ENCODE measurements around the gene AATK.

AATK gene

GRCh38 chr17:81176666-81177065, 10.6 kb upstream of the AATK start:
- H3K36me3 ChIP-seq (ENCODE audit: insufficient read depth, low read length) = no peaks in the 10 kb centered on the region
- H3K4me3 ChIP-seq (ENCODE audit: low read depth in 1 of 2, low read length in 2 of 2) = no peak overlapping the region
- H3K27ac ChIP-seq (ENCODE audit: low read depth, low read length) = no peak overlapping the region
- no peaks in the 10 kb centered on the region for H3K9me3 ChIP-seq (ENCODE audit: low read length)
- H3K4me1 ChIP-seq (ENCODE audit: insufficient read depth, low read length) = no peaks in the 10 kb centered on the region
- no peak overlapping the region for H3K9ac ChIP-seq (ENCODE audit: low read length)
- H3K27me3 ChIP-seq (ENCODE audit: control insufficient read depth in 1 of 2, insufficient read depth in 2 of 2, low read length in 2 of 2) = no peaks in the 10 kb centered on the region

- no peaks in the 10 kb centered on the region for H3K9me3 ChIP-seq (ENCODE audit: low read length)
- H3K36me3 ChIP-seq (ENCODE audit: insufficient read depth, low read length) = no peaks in the 10 kb centered on the region
- no peak overlapping the region for H3K4me3 ChIP-seq (ENCODE audit: low read depth in 1 of 2, low read length in 2 of 2)
- H3K9ac ChIP-seq (ENCODE audit: low read length) = no peak overlapping the region
- no peak overlapping the region for H3K27ac ChIP-seq (ENCODE audit: low read depth, low read length)
- H3K4me1 ChIP-seq (ENCODE audit: insufficient read depth, low read length) = no peaks in the 10 kb centered on the region
- H3K27me3 ChIP-seq (ENCODE audit: control insufficient read depth in 1 of 2, insufficient read depth in 2 of 2, low read length in 2 of 2) = peaks cover 0 to 5% of the 10 kb centered on the region in 2 donors
These were observed 7.7 kb upstream of the AATK start for GRCh38 chr17:81173762-81174155.

GRCh38 chr17:81173052-81173761, 7.2 kb upstream of the AATK start:
- Histone ChIP-seq H3K4me1 (ENCODE audit: insufficient read depth, low read length) (no peaks in the 10 kb centered on the region), H3K9me3 (ENCODE audit: low read length) (no peaks in the 10 kb centered on the region), H3K4me3 (ENCODE audit: low read depth in 1 of 2, low read length in 2 of 2) (no peak overlapping the region), H3K36me3 (ENCODE audit: insufficient read depth, low read length) (no peaks in the 10 kb centered on the region), H3K9ac (ENCODE audit: low read length) (no peak overlapping the region), H3K27me3 (ENCODE audit: control insufficient read depth in 1 of 2, insufficient read depth in 2 of 2, low read length in 2 of 2) (peaks cover 0 to 5% of the 10 kb centered on the region in 2 donors), H3K27ac (ENCODE audit: low read depth, low read length) (no peak overlapping the region)

- Histone ChIP-seq H3K4me3 (ENCODE audit: low read depth in 1 of 2, low read length in 2 of 2) (no peak overlapping the region), H3K36me3 (ENCODE audit: insufficient read depth, low read length) (no peaks in the 10 kb centered on the region), H3K9me3 (ENCODE audit: low read length) (no peaks in the 10 kb centered on the region), H3K27me3 (ENCODE audit: control insufficient read depth in 1 of 2, insufficient read depth in 2 of 2, low read length in 2 of 2) (peaks cover 0 to 15% of the 10 kb centered on the region in 2 donors), H3K27ac (ENCODE audit: low read depth, low read length) (no peak overlapping the region), H3K4me1 (ENCODE audit: insufficient read depth, low read length) (no peaks in the 10 kb centered on the region), H3K9ac (ENCODE audit: low read length) (no peak overlapping the region)
These were observed 5.9 kb upstream of the AATK start for GRCh38 chr17:81171941-81172340.

- Histone ChIP-seq H3K27ac (ENCODE audit: low read depth, low read length) (no peak overlapping the region), H3K36me3 (ENCODE audit: insufficient read depth, low read length) (no peaks in the 10 kb centered on the region), H3K27me3 (ENCODE audit: control insufficient read depth in 1 of 2, insufficient read depth in 2 of 2, low read length in 2 of 2) (peaks cover 0 to 20% of the 10 kb centered on the region in 2 donors), H3K9ac (ENCODE audit: low read length) (no peak overlapping the region), H3K4me3 (ENCODE audit: low read depth in 1 of 2, low read length in 2 of 2) (no peak overlapping the region), H3K4me1 (ENCODE audit: insufficient read depth, low read length) (no peaks in the 10 kb centered on the region), H3K9me3 (ENCODE audit: low read length) (no peaks in the 10 kb centered on the region)
These were observed 4.9 kb upstream of the AATK start for GRCh38 chr17:81170727-81171494.

GRCh38 chr17:81169870-81170309, 3.9 kb upstream of the AATK start:
- no peaks in the 10 kb centered on the region for H3K4me1 ChIP-seq (ENCODE audit: insufficient read depth, low read length)
- peaks cover 0 to 26% of the 10 kb centered on the region in 2 donors for H3K27me3 ChIP-seq (ENCODE audit: control insufficient read depth in 1 of 2, insufficient read depth in 2 of 2, low read length in 2 of 2)
- H3K4me3 ChIP-seq (ENCODE audit: low read depth in 1 of 2, low read length in 2 of 2) = no peak overlapping the region
- H3K27ac ChIP-seq (ENCODE audit: low read depth, low read length) = no peak overlapping the region
- no peaks in the 10 kb centered on the region for H3K36me3 ChIP-seq (ENCODE audit: insufficient read depth, low read length)
- H3K9me3 ChIP-seq (ENCODE audit: low read length) = no peaks in the 10 kb centered on the region
- H3K9ac ChIP-seq (ENCODE audit: low read length) = no peak overlapping the region

- Histone ChIP-seq H3K4me3 (ENCODE audit: low read depth in 1 of 2, low read length in 2 of 2) (no peak overlapping the region), H3K9ac (ENCODE audit: low read length) (no peak overlapping the region), H3K4me1 (ENCODE audit: insufficient read depth, low read length) (no peaks in the 10 kb centered on the region), H3K36me3 (ENCODE audit: insufficient read depth, low read length) (no peaks in the 10 kb centered on the region), H3K27me3 (ENCODE audit: control insufficient read depth in 1 of 2, insufficient read depth in 2 of 2, low read length in 2 of 2) (peaks cover 0 to 30% of the 10 kb centered on the region in 2 donors), H3K9me3 (ENCODE audit: low read length) (no peaks in the 10 kb centered on the region), H3K27ac (ENCODE audit: low read depth, low read length) (no peak overlapping the region)
These were observed 1.6 kb upstream of the AATK start for GRCh38 chr17:81167638-81168037.

GRCh38 chr17:81167194-81167524, 1.1 kb upstream of the AATK start:
- Histone ChIP-seq H3K27me3 (ENCODE audit: control insufficient read depth in 1 of 2, insufficient read depth in 2 of 2, low read length in 2 of 2) (peaks cover 0 to 30% of the 10 kb centered on the region in 2 donors), H3K4me3 (ENCODE audit: low read depth in 1 of 2, low read length in 2 of 2) (no peak overlapping the region), H3K27ac (ENCODE audit: low read depth, low read length) (no peak overlapping the region), H3K36me3 (ENCODE audit: insufficient read depth, low read length) (no peaks in the 10 kb centered on the region), H3K9me3 (ENCODE audit: low read length) (no peaks in the 10 kb centered on the region), H3K9ac (ENCODE audit: low read length) (no peak overlapping the region), H3K4me1 (ENCODE audit: insufficient read depth, low read length) (no peaks in the 10 kb centered on the region)

GRCh38 chr17:81165246-81166032, 582 bp downstream of the AATK start, which contains the start of gene PVALEF:
PVALEF (plus strand) TSS chr17:81165507; CDS start chr17:81181227, 15,720 bp downstream.
- Histone ChIP-seq H3K4me1 (ENCODE audit: insufficient read depth, low read length) (no peaks in the 10 kb centered on the region), H3K4me3 (ENCODE audit: low read depth in 1 of 2, low read length in 2 of 2) (no peak within 1 kb of the TSS), H3K9ac (ENCODE audit: low read length) (no peak within 1 kb of the TSS), H3K27ac (ENCODE audit: low read depth, low read length) (no peak within 1 kb of the TSS), H3K9me3 (ENCODE audit: low read length) (no peaks in the 10 kb centered on the region), H3K27me3 (ENCODE audit: control insufficient read depth in 1 of 2, insufficient read depth in 2 of 2, low read length in 2 of 2) (peaks cover 0 to 25% of the 10 kb centered on the region in 2 donors), H3K36me3 (ENCODE audit: insufficient read depth, low read length) (no peaks in the 10 kb centered on the region)

- H3K27ac ChIP-seq (ENCODE audit: low read depth, low read length) = no peak overlapping the region
- H3K9me3 ChIP-seq (ENCODE audit: low read length) = no peaks in the 10 kb centered on the region
- peaks cover 0 to 25% of the 10 kb centered on the region in 2 donors for H3K27me3 ChIP-seq (ENCODE audit: control insufficient read depth in 1 of 2, insufficient read depth in 2 of 2, low read length in 2 of 2)
- H3K36me3 ChIP-seq (ENCODE audit: insufficient read depth, low read length) = no peaks in the 10 kb centered on the region
- no peak overlapping the region for H3K4me3 ChIP-seq (ENCODE audit: low read depth in 1 of 2, low read length in 2 of 2)
- H3K4me1 ChIP-seq (ENCODE audit: insufficient read depth, low read length) = no peaks in the 10 kb centered on the region
- H3K9ac ChIP-seq (ENCODE audit: low read length) = no peak overlapping the region
These were observed 1.4 kb downstream of the AATK start for GRCh38 chr17:81164371-81165245.
